ENCODE results near the gene ABCD2.

GRCh38 chr12:39605996-39606395 is 13.6 kb downstream of the ABCD2 start:
- TF ChIP-seq EZH2 (IDR thresholded peaks at IDR 0.05) (no peak), CTCF (IDR thresholded peaks at IDR 0.05 in 2 of 3, conservative IDR thresholded peaks at IDR 0.05 in 1 of 3; ENCODE audit: borderline replicate concordance in 1 of 3, insufficient read depth in 1 of 3, low read depth in 2 of 3, low read length in 2 of 3) (no peak), YY1 (IDR thresholded peaks at IDR 0.05; ENCODE audit: extremely low read depth, insufficient replicate concordance, low read depth, low read length) (no peak)
